C4-2B (cell line): Measurements from ENCODE around the gene MMD.

Source experiments
- ZFX ChIP-seq: fragments of 450-650 bp; IDR thresholded peaks from 2 replicates; pipeline ENCODE4 v1.6.1; 2017
- TF ChIP-seq, protein P1 (sequence below): fragments of 450-650 bp; conservative IDR thresholded peaks from 2 replicates; pipeline ENCODE4 v1.5.1; 2017; ENCODE audit warnings: mild to moderate bottlenecking

DNA sequence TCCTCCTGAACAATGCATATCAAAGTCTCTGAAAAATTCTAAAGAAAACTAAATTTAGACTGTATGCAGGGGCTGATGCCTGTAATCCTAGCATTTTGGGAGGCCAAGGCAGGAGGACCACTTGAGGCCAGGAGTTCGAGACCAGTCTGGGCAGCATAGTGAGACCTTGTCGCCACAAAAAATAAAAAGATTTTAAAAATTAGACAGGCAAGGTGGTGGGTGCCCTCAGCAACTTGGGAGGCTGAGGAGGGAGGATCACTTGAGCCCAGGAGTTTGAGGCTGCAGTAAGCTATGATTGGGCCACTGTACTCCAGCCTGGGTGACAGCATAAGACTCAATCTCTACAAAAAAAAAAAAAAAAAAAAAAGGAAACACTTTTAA is 30.1 kb upstream of the MMD start:
- TF ChIP-seq, protein P1, sequence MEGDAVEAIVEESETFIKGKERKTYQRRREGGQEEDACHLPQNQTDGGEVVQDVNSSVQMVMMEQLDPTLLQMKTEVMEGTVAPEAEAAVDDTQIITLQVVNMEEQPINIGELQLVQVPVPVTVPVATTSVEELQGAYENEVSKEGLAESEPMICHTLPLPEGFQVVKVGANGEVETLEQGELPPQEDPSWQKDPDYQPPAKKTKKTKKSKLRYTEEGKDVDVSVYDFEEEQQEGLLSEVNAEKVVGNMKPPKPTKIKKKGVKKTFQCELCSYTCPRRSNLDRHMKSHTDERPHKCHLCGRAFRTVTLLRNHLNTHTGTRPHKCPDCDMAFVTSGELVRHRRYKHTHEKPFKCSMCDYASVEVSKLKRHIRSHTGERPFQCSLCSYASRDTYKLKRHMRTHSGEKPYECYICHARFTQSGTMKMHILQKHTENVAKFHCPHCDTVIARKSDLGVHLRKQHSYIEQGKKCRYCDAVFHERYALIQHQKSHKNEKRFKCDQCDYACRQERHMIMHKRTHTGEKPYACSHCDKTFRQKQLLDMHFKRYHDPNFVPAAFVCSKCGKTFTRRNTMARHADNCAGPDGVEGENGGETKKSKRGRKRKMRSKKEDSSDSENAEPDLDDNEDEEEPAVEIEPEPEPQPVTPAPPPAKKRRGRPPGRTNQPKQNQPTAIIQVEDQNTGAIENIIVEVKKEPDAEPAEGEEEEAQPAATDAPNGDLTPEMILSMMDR: no peak
- TF ChIP-seq ZFX: no peak
